ENCODE results near the gene SRSF11.

GRCh38 chr1:70188522-70188921, 32.7 kb upstream of the SRSF11 start:
- no peak for TF ChIP-seq CTCF (IDR thresholded peaks at IDR 0.05; ENCODE audit: insufficient read depth, low read length)
- no peak for TF ChIP-seq SPI1 (IDR thresholded peaks at IDR 0.05; ENCODE audit: borderline replicate concordance, low read depth)

Measured in HL-60 (cell line).